T1000 (cell line): Measurements from ENCODE around the gene BTBD1.
"Not testable (repeated sequence)": the region's sequence is repeated elsewhere in the genome, so short reads cannot be mapped to it uniquely, and the experiment has no call there.

ENCODE experiments used
- DNase-seq: peaks from one replicate; lab custom pipeline; 2025; ENCODE audit warnings: mixed read lengths; lab: John Stamatoyannopoulos, UW

BTBD1 gene

DNA sequence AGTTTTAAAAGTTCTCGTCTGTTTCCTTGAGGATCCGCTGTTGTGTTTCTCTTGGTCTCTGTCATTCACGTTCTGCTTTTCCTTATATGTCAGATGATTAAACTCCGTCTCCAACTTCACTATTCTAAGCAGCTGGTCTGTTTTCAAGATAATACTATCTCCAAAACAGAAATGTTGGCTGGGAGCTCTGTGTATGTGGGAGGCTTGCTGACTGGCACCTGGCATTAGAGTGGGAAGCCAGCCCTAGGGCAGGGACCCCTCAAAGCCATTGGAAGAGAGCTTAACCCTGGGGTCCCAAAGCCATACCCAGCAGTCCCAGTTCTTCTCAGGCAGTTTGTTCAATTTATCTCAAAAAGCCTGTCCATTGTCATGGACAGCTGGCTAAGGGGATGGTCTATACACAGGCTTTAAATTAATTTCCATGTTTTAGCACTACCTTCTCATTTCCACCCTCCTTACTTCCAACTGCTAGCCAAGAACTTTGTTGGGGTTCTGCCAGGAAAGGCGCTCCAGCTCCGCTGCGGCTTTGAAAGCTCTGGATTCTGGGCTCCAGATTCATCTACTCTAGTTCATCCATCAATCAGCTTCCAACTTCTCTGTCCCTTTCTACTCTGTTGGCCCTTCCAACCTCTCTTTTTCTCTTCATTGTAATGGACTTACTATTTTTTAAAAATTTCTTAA lies 9.2 kb downstream of the BTBD1 start:
- DNase-seq = no peak

DNA sequence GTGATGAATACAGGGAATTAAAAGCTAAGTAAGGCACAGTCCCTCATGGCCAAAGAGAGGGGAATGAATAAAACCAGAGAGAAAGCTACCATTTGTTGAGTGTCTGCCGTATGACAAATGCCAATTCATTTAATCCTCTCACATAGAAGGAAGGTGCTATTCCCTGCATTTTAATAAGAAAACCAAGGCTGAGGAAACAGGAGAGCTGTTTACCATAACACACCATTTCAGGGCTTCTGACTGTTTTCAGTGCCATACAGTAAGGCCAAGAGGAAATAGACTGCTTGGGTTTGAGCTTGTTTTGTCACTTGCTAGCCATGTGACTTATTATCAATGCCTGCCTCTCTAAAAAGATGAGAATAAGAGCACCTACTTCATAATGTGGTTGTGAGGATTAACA lies 10.1 kb downstream of the BTBD1 start:
- no peak for DNase-seq

DNA sequence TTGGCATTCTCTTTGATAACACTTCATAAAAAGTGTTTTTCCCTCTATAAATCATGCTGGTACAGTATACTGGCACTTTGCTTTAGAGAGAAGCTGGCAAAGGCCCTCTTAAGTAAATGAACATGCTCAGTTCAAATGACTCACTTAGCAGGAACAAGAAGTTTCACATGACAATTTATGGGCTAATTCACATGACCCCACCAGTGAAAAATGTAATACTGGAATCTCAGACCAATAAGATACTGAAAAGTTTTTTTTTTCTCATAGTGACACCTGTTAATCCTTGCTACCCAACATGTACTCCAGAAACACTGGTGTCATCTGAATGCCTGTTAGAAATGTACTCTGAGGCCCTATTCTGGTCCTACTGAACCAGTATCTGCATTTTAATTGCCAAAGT lies 13.9 kb downstream of the BTBD1 start:
- no peak for DNase-seq

DNA sequence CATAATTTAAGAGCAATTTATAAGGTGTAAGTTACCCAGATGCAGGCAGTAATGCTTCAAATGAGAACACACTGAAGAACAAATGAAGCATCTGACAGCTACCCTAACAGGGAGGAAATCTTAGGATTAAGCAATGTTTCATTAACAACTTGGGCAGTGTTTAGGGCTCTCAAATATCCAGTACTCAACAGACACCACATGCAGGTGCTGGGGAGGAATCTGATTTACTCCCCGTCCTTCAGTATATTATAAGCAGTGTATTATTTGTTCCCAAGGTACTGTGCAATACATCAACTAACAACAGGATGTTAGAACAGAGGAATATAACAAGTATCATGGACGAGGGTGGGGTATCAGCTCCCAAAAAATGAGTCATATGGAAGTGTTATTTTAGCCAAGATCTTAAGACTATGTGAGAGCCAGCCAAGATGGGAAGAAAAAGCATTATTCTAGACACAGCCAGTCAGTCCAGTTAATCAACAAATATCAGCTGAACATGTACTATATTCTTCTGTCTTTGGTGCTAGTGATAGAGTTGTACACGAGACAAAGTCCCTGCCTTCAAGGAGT lies 20.4 kb downstream of the BTBD1 start:
- no peak for DNase-seq

DNA sequence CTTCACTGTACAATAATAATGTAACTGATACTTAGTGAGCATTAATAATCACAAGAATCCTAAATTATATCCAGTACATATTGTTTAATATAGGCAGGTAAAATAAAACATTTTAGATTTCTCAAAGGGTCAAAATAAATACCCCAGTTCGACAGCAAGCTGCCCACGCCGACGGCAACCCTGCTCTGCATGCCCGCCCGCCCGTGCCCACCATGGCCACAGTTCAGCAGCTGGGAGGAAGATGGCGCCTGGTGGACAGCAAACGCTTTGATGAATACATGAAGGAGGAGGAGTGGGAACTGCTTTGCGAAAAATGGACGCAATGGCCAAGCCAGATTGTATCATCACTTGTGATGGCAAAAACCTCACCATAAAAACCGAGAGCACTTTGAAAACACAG lies 22.9 kb downstream of the BTBD1 start:
- DNase-seq = no peak

DNA sequence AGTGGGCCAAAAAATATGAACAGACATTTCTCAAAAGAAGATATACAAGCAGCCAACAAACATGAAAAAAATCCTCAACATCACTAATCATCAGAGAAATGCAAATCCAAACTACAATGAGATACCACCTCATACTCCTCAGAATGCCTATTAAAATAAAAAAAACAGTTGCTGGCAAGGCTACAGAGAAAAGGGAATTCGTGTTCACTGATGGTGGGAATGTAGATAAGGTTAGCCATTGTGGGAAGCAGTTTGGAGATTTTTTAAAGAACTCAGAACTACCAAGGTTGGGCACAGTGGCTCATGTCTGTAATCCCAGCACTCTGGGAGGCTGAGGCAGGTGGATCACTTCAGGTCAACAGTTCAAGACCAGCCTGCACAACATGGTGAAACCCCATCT lies 27.8 kb downstream of the BTBD1 start:
- no peak for DNase-seq

DNA sequence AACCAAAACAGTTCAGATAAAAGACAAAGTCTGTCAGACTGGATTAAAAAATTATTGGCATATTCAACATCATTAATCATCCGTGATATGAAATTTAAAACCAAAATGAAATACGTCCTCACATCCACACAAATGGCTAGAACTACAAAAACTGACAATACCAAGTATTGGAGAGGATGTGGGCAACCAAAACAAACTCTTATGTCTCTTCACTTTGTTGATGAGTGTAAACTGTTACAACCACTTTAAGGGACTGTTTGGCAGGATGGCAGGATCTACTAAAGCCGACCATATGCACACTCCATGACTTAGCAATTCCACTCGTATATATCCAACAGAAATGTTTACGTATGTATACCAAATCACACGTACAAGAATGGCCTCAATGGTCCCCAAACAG lies 30.8 kb downstream of the BTBD1 start:
- no peak for DNase-seq

DNA sequence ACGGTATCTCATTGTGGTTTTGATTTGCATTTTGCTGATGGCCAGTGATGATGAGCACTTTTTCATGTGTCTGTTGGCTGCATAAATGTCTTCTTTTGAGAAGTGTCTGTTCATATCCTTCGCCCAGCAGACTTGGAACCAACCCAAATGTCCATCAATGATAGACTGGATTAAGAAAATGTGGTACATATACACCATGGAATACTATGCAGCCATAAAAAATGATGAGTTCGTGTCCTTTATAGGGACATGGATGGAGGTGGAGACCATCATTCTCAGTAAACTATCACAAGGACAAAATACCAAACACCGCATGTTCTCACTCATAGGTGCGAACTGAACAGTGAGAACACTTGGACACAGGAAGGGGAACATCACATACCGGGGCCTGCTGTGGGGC lies 35.8 kb downstream of the BTBD1 start:
- not testable (repeated sequence) for DNase-seq

DNA sequence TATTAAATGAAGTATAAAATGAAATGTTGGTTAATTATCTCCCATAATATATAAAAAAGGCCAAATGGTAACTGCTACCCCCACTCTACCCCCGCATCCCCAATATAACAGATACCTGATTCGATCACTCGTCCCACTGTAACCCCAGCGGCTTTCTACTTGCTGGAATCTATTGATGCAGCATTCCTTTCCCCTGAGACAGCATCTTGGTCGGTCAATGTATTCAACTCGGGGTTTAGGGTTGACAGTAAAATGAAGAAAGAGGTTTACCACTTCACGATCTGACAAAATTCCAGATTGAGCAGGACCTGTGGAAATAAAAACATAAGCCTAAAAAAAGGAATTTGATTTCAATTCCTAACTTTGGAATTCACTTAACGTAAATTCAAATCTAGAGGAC lies 37.0 kb downstream of the BTBD1 start:
- DNase-seq = peak; percentile 6

DNA sequence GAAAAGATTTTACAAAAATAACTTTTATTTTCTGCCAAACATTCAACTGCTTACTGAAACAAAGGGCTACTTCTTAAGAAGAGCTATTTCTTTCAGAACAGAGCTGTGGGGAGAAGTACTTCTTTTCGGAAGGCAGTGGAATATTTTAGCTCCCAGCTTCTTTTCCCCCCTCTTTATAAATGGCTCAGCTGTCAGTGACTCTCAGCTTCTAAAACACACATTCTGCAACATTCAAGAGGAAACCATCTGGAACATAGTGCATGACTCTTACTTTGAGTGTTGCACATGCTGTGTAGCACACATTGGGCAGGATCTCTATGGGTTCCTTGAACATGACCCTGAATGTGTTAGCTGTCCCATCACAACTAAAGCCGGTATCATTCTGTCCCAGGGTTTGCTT lies 48.6 kb downstream of the BTBD1 start:
- DNase-seq = no peak

DNA sequence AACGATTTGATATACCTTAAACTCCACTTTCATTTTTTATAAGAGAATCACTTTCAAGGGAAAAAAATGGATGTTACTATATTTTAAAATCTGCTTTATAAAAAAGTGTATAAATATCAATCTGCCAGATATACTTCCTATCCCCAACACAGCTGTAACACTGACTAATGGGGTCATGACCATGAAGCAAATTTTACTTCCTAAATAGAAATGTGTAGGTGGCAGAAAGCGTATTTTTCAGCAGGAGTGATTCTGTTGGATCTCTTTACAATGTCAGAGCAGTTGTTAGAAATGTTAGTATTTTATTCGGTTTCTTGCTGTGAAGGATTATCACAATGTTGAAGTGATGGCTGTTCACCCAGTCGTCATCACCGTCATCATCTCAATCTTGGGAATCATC lies 50.1 kb downstream of the BTBD1 start:
- DNase-seq = no peak

DNA sequence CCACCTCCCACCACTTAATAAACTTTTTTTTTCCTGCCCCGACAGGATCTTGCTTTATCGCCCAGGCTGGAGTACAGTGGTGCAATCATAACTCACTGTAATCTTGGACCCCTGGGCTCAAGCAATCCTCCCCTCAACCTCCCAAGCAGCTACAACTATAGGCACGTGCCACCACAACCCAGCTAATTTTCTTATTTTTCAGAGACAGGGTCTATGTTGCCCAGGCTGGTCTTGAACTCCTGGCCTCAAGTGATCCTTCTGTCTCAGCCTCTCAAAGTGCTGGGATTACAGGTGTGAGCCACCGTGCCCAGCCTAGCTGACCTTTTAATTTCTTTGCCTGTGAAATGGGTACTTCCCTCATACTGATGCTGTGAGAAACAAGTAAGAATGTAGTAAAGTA lies 51.7 kb downstream of the BTBD1 start:
- no peak for DNase-seq

DNA sequence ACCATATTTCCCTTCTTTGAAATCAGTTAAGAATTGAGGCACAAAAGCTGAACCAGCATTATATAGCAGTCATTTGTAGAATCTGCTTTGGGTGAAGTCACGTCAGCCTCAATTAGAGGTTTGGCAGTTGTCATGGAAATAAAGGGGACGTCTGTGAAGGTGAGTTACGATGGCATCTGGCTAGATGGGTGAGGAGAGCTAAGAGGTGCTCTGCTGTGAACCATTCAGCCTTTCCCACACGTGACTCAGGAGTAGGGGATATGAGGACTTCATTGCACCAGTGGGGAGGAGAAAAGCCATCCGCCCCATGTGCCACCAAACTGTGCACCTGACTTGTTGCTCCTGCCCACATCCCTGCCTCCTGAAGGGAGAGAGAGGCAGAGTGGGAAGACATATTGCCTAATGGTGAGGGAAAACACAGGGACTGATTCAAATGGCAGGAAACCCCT lies 52.8 kb downstream of the BTBD1 start:
- no peak for DNase-seq

DNA sequence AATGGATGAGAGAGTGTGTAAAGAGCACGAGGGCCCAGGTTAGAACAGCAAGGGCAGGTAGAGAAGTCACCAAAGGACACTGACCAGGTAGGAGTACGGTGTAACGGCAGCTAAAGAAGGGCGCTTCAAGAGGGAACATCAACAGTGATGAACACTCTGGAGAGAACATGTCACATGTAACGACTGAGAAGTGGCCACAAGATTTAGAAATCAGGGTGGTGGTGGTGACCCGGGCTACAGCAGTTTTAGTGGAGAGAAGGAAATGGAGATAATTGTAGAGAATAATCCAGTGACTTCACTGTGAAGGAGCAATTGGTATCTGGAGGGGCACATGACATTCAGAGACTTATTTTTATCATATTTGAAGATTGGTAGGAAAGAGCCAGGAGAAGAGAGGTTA lies 54.4 kb downstream of the BTBD1 start:
- no peak for DNase-seq

DNA sequence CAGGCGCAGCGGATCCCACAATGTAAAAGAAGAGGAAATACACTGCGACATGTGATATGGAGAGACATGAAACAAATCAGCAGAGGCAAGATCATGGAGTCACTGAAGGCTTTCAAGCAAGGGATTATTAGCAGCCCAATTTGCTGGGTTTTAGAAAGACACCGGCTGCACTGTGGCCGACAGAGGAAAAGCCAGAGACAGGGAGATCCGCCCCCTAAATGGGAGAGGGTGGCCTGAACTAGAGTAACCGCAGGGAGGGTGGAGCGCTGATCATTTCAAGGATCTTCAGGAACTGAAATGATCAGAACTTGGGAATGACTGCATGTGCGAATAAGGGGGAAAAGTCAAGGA lies 55.0 kb downstream of the BTBD1 start:
- DNase-seq = no peak

DNA sequence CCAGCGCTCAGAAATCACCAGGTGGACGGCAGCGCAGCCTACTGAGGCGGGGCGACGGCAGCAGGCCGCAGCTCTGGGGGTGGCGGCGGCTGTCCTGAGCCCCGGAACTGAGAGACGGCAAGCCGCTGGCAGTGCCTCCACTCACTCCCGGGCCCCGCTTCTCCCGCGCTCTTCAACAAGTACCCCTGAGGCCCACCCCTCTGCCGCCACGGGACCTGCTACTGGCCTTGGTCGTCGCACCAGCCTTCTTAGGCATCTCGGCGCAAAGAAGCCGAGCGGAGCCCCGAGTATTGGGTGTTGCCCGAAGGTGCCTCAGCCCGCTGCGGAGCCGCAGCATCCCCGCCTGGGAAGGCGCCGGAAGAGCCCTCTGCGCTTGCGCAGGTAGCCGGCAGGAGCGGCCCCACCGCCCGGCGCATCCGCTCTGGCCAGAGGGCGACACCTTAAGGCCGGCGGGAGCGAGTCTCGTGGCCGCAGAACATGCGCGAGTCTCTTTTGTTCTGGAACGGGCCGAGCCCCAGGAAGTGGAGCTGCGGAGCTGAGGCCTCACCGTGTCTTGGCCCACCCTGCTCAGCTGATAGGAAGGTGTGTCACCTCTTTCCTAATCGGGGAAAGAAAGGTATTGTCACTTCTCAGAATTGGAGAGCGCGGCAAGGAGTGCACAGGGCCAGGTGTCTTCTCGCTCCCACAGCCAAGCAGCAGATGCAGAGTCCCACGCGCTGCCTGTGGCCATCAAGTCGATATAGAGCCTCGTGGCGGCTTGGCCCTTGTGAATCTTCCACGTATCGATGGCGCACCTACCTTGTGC lies 55.6 kb downstream of the BTBD1 start, which contains the start of gene C15orf40:
Gene C15orf40, minus strand, starts transcription at position 369 of the 805 bp plus-strand sequence. Its CDS starts 32 bp downstream, at position 337.
- DNase-seq = peak; percentile 78

DNA sequence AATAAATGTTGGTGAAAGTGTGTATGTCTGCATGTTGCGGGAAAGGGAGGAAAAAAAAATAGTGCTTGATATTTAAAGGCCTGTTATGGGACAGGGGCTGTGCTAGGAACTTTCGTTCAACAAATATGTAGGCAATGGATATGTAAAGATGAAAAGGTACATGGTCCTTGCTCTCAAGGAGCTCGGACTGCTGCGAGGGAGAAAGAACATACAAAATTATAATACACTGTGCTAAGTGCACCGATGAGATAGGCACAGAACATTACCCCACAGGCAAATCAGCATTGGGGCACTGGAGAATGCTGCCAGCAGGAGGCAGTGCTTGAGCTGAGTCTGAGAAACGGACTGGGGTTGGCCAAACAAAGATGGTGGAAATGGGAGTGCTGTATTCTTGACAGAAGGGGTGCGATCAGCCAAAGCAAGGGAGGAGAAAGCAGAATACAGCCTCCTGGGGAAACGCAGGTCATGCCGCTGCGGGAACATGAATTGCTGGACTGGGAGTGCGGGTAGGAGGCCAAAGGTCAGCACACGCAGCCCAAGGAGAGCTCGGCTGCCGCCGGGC lies 56.3 kb downstream of the BTBD1 start:
- peak; percentile 6 for DNase-seq

DNA sequence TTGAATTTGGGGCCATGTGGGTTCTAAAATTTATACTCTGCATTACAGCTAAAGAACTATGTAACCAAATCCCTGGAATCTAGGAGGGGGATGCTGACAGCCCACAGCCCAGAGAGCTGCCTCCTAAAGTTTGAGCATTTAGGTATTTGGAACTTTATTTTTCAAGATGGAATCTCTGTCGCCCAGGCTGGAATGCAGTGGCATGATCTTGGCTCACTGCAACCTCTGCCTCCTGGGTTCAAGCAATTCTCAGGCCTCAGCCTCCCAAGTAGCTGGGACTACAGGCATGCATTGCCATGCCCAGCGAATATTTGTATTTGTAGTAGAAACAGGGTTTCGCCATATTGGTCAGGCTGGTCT lies 66.4 kb downstream of the BTBD1 start:
- not testable (repeated sequence) for DNase-seq

DNA sequence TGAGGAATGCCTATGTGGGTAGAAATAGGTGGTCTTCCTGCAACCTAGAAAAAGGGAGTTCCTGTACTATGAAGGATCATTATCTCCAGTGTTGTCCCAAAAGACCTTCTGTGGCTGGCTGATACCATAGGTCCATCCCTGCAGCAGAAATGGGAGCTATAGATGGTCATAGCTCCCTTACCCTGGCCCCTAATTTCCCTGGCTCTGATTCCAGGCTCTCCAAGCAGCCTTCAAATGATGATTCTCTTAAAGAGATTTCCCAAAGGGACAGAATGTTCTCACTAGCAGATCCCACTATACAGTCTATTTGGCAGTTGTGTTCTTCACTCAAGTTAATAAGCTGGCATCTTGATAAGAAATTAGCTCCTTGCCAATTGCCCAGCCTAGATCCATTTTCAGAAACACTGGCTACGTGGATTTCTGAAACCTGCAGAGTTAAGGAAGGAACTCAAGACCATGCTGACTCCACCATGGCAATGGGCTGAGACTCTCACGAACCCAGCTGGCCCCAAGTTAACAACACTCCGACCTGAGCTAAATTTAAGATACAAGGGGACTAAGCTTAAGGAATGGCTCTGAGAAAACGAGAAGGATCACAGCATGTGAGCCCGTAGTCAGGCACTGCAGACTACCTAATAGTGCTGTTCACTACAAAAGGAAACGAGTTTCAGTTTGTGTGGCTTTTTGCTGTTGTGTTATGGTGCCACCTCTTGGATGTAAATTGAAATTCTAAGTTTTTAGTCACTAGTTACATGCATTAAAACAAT lies 67.0 kb downstream of the BTBD1 start:
- DNase-seq = no peak

DNA sequence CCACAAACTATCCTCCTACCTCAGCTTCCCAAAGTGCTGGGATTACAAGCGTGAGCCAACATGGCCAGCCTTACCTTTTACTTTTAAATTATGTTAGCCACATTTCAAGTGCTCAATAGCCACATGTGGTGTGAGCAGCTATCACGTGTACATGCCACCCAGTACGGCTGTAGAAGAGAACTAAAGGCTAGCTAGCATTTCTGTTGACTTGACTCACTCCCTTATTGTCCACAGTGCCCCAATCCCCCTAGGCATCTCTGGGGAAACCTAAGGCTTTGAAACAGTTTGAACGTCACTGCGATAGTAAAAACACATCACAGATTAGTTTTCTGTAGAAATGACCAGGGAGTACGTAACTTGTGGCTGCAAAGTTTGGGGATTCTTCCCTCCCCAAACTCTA lies 67.6 kb downstream of the BTBD1 start:
- DNase-seq = no peak

DNA sequence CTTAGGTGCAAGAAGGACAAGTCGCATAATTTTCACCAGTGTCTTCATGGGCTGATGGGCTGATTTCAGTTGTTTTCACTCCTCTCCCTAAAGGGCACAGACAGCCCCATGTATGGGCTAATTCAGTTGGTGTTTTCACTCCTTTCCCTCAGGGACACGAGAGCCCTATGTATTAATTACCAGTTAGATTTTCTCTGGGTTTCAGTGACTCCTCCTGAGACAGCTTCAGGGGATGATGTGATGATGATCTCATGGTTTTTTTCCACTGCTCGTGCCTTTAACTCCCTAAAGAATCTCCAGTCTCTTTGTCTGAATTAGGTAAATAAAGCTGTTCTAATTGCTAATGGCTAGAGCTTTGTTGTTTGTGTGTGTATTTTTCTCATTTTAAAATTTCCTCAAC lies 71.1 kb downstream of the BTBD1 start:
- no peak for DNase-seq

DNA sequence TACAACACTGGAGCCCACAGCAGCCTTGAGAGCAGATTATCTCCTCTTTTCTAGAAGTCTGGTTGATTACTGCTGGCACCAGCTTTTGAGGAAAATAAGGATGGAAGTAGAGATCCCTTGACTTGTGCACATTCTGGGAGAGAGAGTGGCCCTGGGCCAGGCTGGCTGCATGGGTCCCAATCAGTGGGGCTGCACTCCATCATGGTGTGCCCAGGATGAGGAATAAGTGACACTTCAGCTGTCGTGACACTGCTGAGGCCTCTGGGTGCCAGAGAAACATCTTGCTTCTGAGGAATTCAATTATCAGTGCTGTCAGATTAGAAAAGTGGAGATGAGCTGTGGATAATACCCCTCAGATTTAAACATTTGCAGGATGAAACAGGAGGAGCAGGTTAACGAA lies 72.0 kb downstream of the BTBD1 start:
- DNase-seq = no peak
